Activated CD4-positive, alpha-beta T cell treated with anti-CD3 and anti-CD28 coated beads for 4 hours (primary cell): Measurements from ENCODE around the gene PDGFD.

Source experiments
- DNase-seq, 2 donors: peaks; one replicate each; pipeline ENCODE4 v3.0.0-alpha.2; 2020

Gene PDGFD

GRCh38 chr11:104142698-104143097 is 21.2 kb downstream of the PDGFD start:
- DNase-seq: no peak

- no peak for DNase-seq
These were observed 27.1 kb downstream of the PDGFD start for GRCh38 chr11:104136861-104137260.

DNA sequence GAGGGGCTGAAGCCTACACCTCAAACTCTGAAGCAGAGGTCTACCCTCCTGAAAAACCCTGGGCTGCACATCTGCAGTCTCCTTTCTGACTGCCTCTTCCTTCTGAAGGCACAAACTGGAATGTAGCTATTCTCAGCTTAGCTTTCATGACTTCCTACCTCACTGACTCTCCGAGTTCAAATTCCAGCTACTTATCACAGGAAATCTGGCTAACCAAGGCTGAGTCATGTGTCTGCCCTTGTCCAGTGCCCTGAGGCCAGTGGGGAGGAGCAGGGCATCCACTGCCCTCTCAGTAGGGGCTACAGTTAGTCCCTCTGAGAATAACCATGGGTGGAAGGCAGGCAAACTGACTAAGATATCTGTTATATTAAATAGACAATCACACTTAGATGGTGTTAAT is 29.2 kb downstream of the PDGFD start:
- no peak for DNase-seq

GRCh38 chr11:104130161-104130560 is 33.8 kb downstream of the PDGFD start:
- DNase-seq: no peak

- no peak for DNase-seq
These were observed 34.8 kb downstream of the PDGFD start for GRCh38 chr11:104129145-104129544.

DNA sequence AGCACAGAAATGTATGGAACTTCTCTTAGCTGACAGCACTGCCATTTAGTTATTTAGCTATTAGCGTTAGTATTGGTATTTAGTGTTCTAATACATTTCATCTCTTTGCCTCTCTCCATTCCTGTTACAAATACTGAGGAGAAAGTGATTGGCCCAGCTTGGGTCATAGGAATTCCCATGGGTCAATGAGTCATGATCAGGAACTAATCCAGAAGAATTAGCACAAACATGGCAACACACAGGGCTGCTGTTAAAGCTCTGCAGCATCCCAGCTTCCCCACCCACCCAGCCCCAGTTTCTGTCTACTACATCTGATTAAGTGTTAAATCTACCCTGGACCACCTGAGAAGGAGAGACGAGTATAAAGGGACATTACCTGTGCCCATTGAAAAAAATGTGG is 36.1 kb downstream of the PDGFD start:
- DNase-seq: no peak

DNA sequence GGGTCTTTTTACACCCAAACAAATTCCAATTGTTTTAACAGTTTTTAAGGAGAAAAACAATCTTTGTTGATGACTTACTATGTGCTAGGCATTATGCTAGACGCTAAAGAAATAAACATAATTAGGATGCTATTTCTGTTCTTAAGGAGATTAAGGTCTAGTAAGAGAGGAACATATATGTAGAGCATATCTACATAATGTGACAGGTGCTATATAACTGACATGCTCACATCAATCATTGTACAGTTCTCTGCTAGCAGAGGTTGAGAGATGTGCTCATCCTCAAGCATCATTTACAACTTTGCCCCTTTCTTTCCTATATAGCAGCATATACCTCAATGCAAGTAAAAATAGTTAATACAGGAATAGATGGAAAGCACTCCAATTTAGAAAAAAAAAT is 37.5 kb downstream of the PDGFD start:
- DNase-seq: no peak

- no peak for DNase-seq
These were observed 39.0 kb downstream of the PDGFD start for GRCh38 chr11:104124979-104125378.

- DNase-seq: no peak
These were observed 41.1 kb downstream of the PDGFD start for GRCh38 chr11:104122836-104123235.

DNA sequence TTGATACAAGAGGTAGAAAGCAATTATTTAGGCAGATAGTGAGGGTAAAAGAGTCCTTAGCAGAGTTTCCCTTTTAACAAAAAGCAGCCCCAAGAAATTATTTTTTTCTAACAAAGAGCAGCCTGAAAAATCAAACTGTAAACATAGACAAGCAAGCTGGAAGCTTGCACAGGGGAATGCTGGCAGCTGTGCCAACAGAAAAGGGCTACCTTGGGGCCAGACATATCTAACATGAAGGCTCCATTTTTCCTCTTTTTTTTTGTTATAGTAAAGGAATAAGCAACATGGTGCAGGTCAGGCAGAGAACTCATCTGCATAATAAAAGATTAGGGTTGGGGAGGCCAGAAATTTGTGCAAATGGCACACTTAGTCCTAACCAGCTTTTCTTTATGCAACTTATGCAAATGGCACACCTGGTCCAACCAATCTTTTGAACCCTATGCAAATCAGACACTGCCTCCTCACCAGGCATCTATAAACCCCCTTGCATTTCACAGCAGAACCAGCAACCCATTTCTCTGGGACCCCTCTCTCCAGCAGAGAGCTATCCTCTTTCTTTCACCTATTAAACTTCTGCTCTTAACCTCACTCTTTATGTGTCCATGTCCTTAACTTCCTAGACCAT is 41.8 kb downstream of the PDGFD start:
- DNase-seq: no peak

DNA sequence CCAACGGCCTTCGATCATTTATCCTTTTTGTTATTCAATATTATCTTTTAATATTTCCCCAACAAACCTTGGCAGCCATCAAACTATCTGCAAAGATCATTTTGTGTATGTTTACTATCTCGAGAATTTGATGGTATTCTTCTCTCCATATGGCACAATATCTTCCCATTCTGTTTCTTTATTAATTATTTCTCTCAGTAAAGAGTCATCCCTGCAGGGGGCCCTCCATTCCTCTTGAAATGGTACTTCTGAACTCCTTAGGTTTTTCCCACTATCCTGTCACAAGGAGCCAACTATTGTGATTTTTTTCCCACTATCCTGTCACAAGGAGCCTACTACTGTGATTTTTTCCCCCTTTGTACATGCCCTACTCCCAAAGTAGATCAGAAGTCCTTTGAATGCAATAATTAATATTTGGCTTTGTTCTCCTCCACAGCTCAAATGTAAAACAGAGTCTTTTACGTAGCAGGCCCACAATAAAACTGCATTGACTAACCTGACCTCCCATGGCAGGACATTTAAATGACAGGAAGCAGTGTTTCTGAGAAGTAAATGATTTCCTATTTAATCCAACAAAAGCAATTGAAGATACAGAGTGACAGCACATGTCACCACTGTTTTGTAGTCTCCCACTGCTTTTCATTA is 43.3 kb downstream of the PDGFD start:
- no peak for DNase-seq

GRCh38 chr11:104118105-104118744 is 45.7 kb downstream of the PDGFD start:
- DNase-seq: no peak

- no peak for DNase-seq
These were observed 50.4 kb downstream of the PDGFD start for GRCh38 chr11:104113541-104113940.

GRCh38 chr11:104106136-104106754 is 57.7 kb downstream of the PDGFD start:
- DNase-seq: no peak

GRCh38 chr11:104105155-104105554 is 58.8 kb downstream of the PDGFD start:
- no peak for DNase-seq

GRCh38 chr11:104104664-104105063 is 59.3 kb downstream of the PDGFD start:
- no peak for DNase-seq

DNA sequence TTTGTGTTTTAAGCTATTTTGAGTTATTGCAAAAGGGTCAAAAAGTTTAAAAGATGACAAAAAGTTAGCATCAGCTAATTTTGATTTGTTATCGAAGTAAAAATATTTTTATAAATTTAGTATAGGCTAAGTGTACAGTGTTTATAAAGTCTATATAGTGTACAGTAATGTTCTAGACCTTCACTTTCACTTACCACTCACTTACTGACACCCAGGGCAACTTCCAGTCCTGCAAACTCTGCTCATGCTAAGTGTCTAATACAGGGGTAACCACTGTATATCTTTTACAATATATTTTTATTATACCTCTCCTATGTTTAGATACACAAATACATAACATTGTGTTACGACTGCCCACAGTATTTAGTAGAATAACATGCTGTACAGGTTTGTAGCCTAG is 59.7 kb downstream of the PDGFD start:
- DNase-seq: no peak

- no peak for DNase-seq
These were observed 65.4 kb downstream of the PDGFD start for GRCh38 chr11:104098555-104098954.

DNA sequence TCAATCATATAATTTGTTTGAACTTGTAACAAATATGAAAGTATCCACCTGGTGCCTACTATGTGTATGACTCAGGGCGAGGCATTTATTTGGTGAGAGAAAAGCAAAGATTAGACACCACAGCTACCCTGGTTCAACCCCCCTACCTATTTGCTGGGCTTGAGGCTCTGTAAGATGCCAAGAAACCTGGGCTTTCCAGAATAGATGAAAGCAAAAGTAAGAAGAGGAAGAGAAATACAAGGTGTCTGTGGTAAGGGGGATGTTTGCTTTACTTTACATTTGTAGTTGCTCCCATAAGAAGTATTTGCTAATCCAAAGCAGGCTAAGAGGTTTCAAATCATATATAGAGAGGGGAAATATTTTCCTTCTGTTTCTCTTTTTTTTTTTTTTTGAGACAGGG is 65.8 kb downstream of the PDGFD start:
- no peak for DNase-seq

DNA sequence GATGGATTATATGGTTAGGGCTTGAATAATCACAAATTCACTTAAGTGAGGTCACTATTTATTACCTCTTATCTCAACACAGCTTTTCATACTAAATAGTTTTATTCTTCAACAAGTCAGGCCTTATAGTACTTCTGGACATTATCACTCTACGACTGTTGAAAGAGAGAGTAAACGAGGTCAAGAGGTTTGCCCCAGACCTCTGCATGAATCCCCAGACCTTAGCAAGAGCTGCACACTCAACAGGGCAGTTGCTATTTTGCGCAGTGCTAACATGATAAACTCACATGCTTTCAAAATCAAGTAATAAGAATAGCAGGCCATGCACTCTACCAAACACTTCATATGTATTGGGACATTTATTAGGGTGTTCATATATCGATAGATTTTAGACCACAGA is 67.0 kb downstream of the PDGFD start:
- DNase-seq: no peak

- DNase-seq: no peak
These were observed 68.2 kb downstream of the PDGFD start for GRCh38 chr11:104095791-104096190.

GRCh38 chr11:104094576-104094975 is 69.4 kb downstream of the PDGFD start:
- DNase-seq: no peak

DNA sequence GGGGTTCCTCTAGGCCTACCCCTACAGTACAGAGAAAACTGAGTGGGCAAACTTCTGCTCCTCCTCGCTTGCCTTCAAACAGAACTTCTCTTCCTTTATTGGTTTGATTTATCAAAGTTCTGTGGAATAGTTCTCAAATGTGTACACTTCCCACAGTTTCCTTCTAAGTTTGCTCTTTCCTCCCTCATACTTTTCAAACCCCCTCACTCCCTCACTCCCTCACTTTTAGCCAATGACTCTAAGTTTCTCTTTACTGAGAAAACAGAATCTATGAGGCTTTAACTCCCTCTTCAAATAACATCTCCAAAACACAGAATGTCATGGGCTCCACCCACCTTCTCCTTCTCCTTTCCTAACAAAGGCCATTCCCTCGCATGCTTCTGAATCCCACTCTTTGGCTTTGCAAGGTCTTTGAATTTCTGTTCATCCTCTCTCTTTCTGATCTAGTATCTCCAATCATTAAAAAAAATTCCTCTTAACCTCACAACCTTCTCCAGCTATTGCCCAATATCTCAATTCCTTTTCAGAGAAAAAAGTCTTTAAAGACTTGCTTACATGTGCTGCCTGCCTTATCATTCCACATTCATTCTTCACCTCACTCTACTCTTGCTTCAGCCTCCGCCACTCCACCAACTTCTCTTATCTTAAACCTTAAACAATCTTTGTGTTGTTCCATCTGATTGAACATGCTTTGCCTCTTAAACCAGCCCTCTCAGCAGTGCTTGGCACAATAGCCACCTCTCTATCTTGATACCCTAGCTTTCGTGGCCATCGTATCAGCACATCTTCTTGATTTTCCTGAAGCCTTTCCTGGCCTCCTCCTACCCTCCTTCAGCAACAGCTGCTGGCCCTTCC is 70.3 kb downstream of the PDGFD start:
- DNase-seq: no peak
